Aorta (tissue), 5 donors: ENCODE results near the gene SVOP. TPM values are rescaled to one million over a fixed set of nuclear protein-coding genes. Genes with fewer than 3 reads are reported as not detected.
"Not testable (repeated sequence)": the region's sequence is repeated elsewhere in the genome, so short reads cannot be mapped to it uniquely, and the experiment has no call there.

Experiments
- ATAC-seq: fragments of 200-7000 bp; cut with Tn5 transposase; one replicate; pipeline ENCODE4 v1.9.1; 2022; ENCODE audit warnings: moderate library complexity; ENCODE audit not compliant: low FRiP score
- DNase-seq, 2 donors: peaks; one replicate each; pipeline ENCODE4 v3.0.0-alpha.2; 2020
- H3K27ac ChIP-seq, 2 donors: one replicate each; pipeline ENCODE4 v1.5.1; 2013; ENCODE audit warnings: low read length in 2 of 2, mild to moderate bottlenecking in 2 of 2, moderate library complexity in 2 of 2, control low read depth in 1 of 2, inconsistent platforms in 1 of 2, low read depth in 1 of 2
- H3K27me3 ChIP-seq, 2 donors: one replicate each; pipeline ENCODE4 v1.6.1; 2013; ENCODE audit warnings: control low read depth in 1 of 2, low read length in 1 of 2, mild to moderate bottlenecking in 1 of 2, moderate library complexity in 1 of 2; ENCODE audit not compliant: insufficient read depth in 2 of 2, control insufficient read depth in 1 of 2
- H3K36me3 ChIP-seq, 2 donors: one replicate each; pipeline ENCODE4 v1.6.1; 2013; ENCODE audit warnings: control low read depth in 1 of 2, low read length in 1 of 2, mild to moderate bottlenecking in 1 of 2; ENCODE audit not compliant: insufficient read depth in 2 of 2, control insufficient read depth in 1 of 2
- H3K4me1 ChIP-seq, 2 donors: one replicate each; pipeline ENCODE4 v1.6.1; 2013; ENCODE audit warnings: low read length in 2 of 2, control low read depth in 1 of 2, mild to moderate bottlenecking in 1 of 2, moderate library complexity in 1 of 2; ENCODE audit not compliant: insufficient read depth in 2 of 2, control insufficient read depth in 1 of 2
- H3K4me3 ChIP-seq, 2 donors: one replicate each; pipeline ENCODE4 v1.5.1; 2013; ENCODE audit warnings: low read length in 2 of 2, control low read depth in 1 of 2, mild to moderate bottlenecking in 1 of 2
- H3K9me3 ChIP-seq: one replicate; pipeline ENCODE4 v1.6.1; 2013; ENCODE audit warnings: mild to moderate bottlenecking, low read length; ENCODE audit not compliant: control insufficient read depth
- WGBS, 2 donors: extraction: QIAGEN DNeasy Blood & Tissue Kit; methylation state at CpG; one replicate each; pipeline ENCODE4 v1.1.7; 2013; 5-methylcytosine and 5-hydroxymethylcytosine counted together
- intact Hi-C, 2 donors: fragments of 100-400 bp; cut with DNase I; formaldehyde crosslinking; loops; one replicate each; pipeline versions ENCODE4 v1.14.2 to v1.15.0; 2022
- polyA plus RNA-seq, 2 donors: library from polyadenylated mRNA; stranded (reverse); fragments of 200-250 nt; gene quantifications; one replicate each; pipeline ENCODE4 v1.2.3, GENCODE V29; 2013
- total RNA-seq, 2 donors: library from RNA; stranded (reverse); fragmentation: NEBNext Ultra II Directional; extraction: Animal tissue kit (Norgen Biotek cat#: 25700); gene quantifications; one replicate each; pipeline ENCODE4 v1.2.1, GENCODE V29; 2021
- donor health status: healthy with polysubstance abuse.
- donor health status: Bipolar disorder and iron deficiency.
- donor health status: DM: no; HTN: no; CAD: no.
- donor health status: DM: no; HTN: no; CAD: no.
- donor health status: DM: yes; HTN: yes; CAD: no.

The SVOP gene
- total and polyA plus RNA-seq, 4 donors = not detected

DNA sequence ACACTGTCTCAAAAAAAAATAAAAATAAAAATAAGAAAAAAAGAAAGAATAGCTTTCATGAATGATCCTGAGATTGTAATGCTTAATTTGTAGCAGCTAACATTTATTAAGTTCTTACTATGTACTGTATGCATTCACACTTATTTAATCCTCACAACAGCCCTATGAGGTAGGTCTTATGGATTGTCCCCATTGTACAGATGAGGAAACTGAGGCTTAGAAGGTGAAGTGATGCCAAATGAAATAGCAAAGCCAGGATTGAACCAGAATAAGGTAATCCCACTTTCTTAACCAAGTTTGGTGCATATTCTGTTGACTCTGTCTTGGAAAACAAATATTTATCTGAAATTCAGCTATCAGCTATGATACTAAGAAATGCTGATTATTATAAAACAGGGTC, 33.7 kb upstream of the SVOP start:
- ATAC-seq = no peak
- Histone ChIP-seq H3K9me3 (no peaks in the 10 kb centered on the region), H3K27me3 (no peaks in the 10 kb centered on the region), H3K36me3 (peaks cover 0 to 3% of the 10 kb centered on the region in 2 donors), H3K4me3 (no peak overlapping the region), H3K27ac (no peak overlapping the region), H3K4me1 (peaks cover 0 to 4% of the 10 kb centered on the region in 2 donors)
- intact Hi-C loops = loop anchor here (5.0 kb wide), 1 partner anchor 38 kb away; the partner anchor contains the start of gene ALKBH2 (in 2 of the 2)
- no peak for DNase-seq

DNA sequence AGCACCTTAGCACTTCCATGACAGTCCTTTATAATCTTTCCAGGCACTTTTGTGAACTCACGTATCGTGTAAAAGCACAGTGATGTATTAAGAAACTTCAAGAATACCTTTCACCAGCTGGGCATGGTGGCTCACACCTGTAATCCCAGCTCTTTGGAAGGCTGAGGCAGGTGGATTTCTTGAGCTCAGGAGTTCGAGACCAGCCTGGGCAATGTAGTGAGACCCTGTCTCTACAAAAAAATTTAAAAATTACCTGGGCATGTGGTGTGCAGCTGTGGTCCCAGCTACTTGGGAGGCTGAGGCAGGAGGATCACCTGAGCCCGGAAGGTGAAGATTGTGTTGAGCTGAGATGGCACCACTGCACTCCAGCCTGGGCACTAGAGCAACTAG, 33.3 kb upstream of the SVOP start:
- H3K4me3 ChIP-seq, H3K27me3 ChIP-seq, ATAC-seq, H3K36me3 ChIP-seq, H3K9me3 ChIP-seq, DNase-seq, H3K4me1 ChIP-seq, H3K27ac ChIP-seq: not testable (repeated sequence)
- intact Hi-C loops = loop anchor here (5.0 kb wide), 1 partner anchor 38 kb away; the partner anchor contains the start of gene ALKBH2 (in 2 of the 2)
- WGBS, 2 donors = 90 to 92% methylated on average over 4 of the region's 4 CpGs

DNA sequence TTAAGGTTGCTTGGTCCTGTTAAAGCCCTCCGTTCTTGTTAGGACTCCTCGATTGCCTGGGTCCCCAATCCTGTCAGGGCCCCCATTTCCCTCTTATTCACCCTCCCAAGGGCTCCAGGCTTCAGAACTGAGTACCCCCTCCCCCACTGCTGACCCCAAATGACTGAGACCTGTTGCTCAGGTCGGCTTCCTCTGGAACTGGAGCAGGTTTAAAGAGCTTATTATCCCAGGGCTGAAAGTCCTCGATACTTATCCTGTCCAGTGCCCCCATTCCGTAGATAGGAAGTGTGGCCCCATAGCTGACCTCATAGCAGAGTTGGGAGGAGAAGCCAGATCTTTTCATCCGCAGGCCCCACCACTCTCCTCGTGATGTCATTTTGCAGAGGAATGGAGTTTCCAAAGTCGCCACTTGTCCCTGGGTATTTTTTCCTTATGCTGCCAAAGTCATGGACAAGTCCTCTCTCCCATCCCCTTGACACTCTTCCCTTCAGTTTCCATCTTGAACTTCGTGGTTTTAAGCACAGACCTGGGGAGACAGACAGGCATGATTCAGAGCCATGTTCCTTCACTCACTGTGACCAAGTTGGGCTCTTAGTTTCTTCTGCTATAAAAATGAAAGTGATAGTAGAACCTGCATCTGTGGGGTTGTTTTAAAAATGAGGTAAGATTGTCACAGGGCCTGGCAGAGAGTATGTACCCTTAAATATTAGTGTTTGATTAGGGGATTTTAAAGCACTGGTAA, 32.7 kb upstream of the SVOP start:
- DNase-seq (no peak), ATAC-seq (no peak)
- Histone ChIP-seq H3K36me3 (no peaks in the 10 kb centered on the region), H3K4me3 (peak overlapping the region; percentile 91 to 97), H3K9me3 (no peaks in the 10 kb centered on the region), H3K4me1 (peaks cover 0 to 4% of the 10 kb centered on the region in 2 donors), H3K27me3 (no peaks in the 10 kb centered on the region), H3K27ac (peak overlapping the region in 1 of 2 donors; percentile 24)
- intact Hi-C loops = loop anchor here (5.0 kb wide), 1 partner anchor 39 kb away; the partner anchor contains the start of gene ALKBH2 (in 2 of the 2)
- 25 to 26% methylated on average over 9 of the region's 9 CpGs for WGBS, 2 donors

DNA sequence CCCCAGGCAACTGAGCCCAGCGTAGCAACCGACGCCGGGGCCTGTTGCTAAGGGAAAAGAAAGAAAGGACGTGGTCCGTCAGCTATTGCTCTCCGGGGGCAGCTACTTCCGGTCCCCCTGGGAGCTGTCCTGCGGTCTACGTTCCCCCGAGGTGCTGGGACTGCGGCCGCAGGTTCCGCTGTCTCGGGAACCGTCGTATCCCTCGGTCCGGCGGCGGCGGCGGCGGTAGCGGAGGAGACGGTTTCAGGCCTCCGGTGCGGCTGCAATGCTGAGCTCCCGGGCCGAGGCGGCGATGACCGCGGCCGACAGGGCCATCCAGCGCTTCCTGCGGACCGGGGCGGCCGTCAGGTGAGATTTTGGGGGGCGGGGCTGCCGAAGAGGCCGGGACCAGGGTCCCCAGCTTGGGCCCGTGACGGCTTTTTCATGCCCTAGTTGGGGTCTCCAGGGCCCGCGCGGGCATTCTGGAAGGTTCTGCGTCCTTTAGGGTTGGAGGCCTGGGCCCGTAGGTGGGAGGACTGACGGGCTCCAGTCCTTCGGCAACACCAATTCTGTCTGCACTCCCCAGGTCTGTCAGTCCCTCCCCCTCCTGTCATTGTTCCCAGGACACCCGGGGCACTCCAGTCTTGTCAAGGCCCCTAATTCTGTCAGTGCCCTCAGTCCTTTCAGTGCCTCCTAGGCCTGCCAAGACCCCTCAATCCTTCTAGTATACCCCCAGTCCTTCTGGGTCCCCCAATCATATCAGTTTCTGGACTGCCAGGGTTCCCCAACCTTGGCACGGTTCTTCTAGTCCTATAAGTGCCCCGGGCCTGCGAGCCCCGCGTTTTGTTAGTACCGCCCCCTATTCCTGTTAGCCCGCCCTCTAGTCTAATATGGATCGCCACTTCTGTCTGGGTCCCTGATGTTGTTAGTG, 31.8 kb upstream of the SVOP start, which contains the start of gene USP30:
Gene USP30, plus strand, starts transcription at position 163 of the 910 bp plus-strand sequence. Its CDS starts 103 bp downstream, at position 266.
- Histone ChIP-seq H3K27ac (peak within 1 kb of the TSS in 1 of 2 donors; percentile 49), H3K27me3 (no peaks in the 10 kb centered on the region), H3K4me1 (peaks cover 0 to 4% of the 10 kb centered on the region in 2 donors), H3K9me3 (no peaks in the 10 kb centered on the region), H3K4me3 (peak within 1 kb of the TSS; percentile 91 to 97), H3K36me3 (no peaks in the 10 kb centered on the region)
- peak; percentile 90 to 95 for DNase-seq
- whole genome bisulfite sequencing, 2 donors = 0 to 1% methylated on average over 57 to 61 of the region's 61 CpGs
- ATAC-seq = peak; percentile 97
- intact Hi-C loops = loop anchor here (5.0 kb wide), 1 partner anchor 40 kb away; the partner anchor contains the start of gene ALKBH2 (in 2 of the 2)

DNA sequence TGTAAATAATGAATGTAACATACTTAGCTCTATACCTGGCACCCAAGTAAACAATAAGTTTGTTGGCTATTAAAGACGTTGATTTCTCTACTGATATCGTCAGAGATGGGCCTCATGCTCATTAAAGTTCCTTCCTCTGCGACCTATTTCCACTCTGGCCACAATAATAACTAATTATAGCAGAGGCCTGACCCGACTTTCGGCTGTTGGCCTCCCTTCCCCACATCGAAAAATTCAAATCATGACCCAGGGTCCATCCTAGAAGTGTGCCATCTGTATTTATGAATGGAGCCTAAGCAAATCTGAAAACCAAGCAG, 31.2 kb upstream of the SVOP start:
- DNase-seq (no peak), ATAC-seq (no peak)
- 13 to 15% methylated on average over 6 of the region's 6 CpGs for WGBS, 2 donors
- Histone ChIP-seq H3K36me3 (no peaks in the 10 kb centered on the region), H3K27ac (no peak overlapping the region), H3K9me3 (no peaks in the 10 kb centered on the region), H3K4me3 (peak overlapping the region; percentile 57 to 97), H3K27me3 (no peaks in the 10 kb centered on the region), H3K4me1 (peaks cover 0 to 4% of the 10 kb centered on the region in 2 donors)
- intact Hi-C loops = loop anchor here (5.0 kb wide), 1 partner anchor 40 kb away; the partner anchor contains the start of gene ALKBH2 (in 2 of the 2)

DNA sequence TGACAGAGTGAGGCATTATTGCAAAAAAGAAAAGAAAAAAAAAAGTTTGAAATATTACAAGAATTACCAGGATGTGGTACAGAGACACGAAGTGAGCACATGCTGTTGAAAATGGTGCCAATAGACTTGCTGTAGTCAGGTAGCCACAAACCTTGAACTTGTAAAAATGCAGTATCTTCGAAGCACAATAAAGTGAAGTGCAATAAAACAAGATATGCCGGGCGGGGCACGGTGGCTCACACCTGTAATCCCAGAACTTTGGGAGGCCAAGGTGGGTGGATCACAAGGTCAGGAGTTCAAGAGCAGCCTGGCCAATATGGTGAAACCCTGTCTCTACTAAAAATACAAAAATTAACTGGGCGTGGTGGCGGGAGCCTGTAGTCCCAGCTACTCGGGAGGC, 28.9 kb upstream of the SVOP start:
- not testable (repeated sequence) for H3K9me3 ChIP-seq, H3K4me1 ChIP-seq, ATAC-seq, H3K36me3 ChIP-seq, H3K27ac ChIP-seq, DNase-seq, H3K4me3 ChIP-seq, H3K27me3 ChIP-seq
- 77 to 79% methylated on average over 8 of the region's 8 CpGs for WGBS, 2 donors
- intact Hi-C loops = loop anchor here (5.0 kb wide), 1 partner anchor 43 kb away; the partner anchor contains the start of gene ALKBH2 (in 2 of the 2)

DNA sequence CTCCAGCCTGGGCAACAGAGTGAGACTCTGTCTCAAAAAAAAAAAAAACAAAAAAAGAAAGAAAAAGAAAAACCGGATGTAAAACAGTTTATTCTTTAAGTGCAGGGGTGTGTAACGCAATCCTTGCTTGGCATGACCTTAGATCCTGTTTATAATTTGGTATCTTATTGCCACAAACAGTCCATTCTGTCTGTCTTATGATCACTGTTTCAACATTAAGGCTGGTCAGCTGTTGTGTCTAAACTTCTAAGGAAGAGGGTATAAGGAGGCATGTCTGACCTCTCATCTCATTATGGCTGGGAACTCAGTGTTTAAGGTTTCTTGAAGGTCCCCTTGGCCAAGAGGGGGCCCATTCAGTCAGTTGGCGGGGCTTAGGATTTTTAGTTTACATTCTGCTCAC, 27.8 kb upstream of the SVOP start:
- intact Hi-C loops, H3K27ac ChIP-seq, DNase-seq, H3K4me1 ChIP-seq, H3K9me3 ChIP-seq, H3K36me3 ChIP-seq, H3K4me3 ChIP-seq, H3K27me3 ChIP-seq, ATAC-seq: not testable (repeated sequence)
- WGBS, 2 donors = 74% methylated on average over 3 of the region's 3 CpGs

DNA sequence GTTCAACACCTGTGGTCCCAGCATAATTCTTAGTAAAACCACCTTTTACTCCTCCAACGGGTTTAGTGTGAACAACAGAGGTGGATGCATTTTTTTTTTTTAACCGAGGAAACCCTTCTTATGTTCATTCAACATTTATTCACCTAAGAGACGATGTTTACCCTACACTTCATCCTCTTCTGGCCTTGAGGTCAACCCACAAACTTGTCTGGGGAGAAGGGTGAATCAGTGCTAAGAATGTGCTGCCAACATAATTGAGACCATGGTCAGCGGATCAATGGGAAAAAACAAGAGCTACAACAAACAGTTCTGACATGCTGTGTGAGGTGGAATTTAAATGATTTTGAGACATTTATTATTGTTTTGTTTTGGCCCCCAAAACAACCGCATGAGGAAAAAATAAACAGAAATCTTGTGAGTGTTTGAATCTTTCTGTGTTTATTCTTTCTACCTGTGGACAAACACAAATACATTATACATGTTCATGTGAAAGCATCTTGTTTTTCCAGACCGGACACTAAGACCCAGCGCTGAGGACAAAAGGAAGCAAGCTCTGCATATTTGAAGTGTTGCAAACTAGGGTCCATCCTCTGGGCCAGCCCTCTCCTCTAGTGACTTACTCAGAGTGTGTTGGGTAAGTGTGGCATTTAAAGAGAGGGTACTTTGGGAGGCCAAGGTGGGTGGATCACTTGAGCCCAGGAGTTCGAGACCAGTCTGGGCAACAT, 26.4 kb upstream of the SVOP start:
- no peak overlapping the region for H3K27ac ChIP-seq
- WGBS, 2 donors = 68 to 73% methylated on average over 8 of the region's 8 CpGs
- H3K27me3 ChIP-seq = no peaks in the 10 kb centered on the region
- H3K9me3 ChIP-seq = peaks cover 1% of the 10 kb centered on the region
- ATAC-seq (no peak), DNase-seq (no peak)
- intact Hi-C loops = no loop called here
- H3K4me3 ChIP-seq = no peak overlapping the region
- H3K36me3 ChIP-seq = no peaks in the 10 kb centered on the region
- no peaks in the 10 kb centered on the region for H3K4me1 ChIP-seq
